Left lung (tissue), 10 donors: ENCODE measurements around the gene TRAPPC6A. TPM values are rescaled to one million over a fixed set of nuclear protein-coding genes. Genes with fewer than 3 reads are reported as not detected.

ENCODE experiments used
- ATAC-seq: fragments of 200-7000 bp; cut with Tn5 transposase; one replicate; pipeline ENCODE4 v1.9.1; 2020; ENCODE audit warnings: moderate library complexity
- DNase-seq, 4 donors: peaks; one replicate each; pipeline ENCODE4 v3.0.0-alpha.2; 2013 to 2020
- H3K27ac ChIP-seq, 2 donors: fragments of 200-600 bp; sonication (generic) in 1 of 2; one replicate each; pipeline versions ENCODE4 v1.5.0 to v1.8.0; 2020 to 2021
- H3K27me3 ChIP-seq, 2 donors: fragments of 200-600 bp; sonication (generic) in 1 of 2; one replicate each; pipeline versions ENCODE4 v1.5.0 to v1.8.0; 2020 to 2021
- H3K36me3 ChIP-seq, 2 donors: fragments of 200-600 bp; sonication (generic) in 1 of 2; one replicate each; pipeline versions ENCODE4 v1.5.0 to v1.8.0; 2020 to 2021
- H3K4me1 ChIP-seq, 2 donors: fragments of 200-600 bp; one replicate each; pipeline ENCODE4 v1.8.0; 2021
- H3K4me3 ChIP-seq, 2 donors: fragments of 200-600 bp; sonication (generic) in 1 of 2; one replicate each; pipeline versions ENCODE4 v1.5.0 to v1.8.0; 2020 to 2021; ENCODE audit warnings: mild to moderate bottlenecking in 1 of 2
- H3K9me3 ChIP-seq, 2 donors: fragments of 200-600 bp; sonication (generic) in 1 of 2; one replicate each; pipeline versions ENCODE4 v1.5.0 to v1.8.0; 2020 to 2021
- intact Hi-C, 2 donors: fragments of 100-400 bp; cut with DNase I; formaldehyde crosslinking; loops; one replicate each; pipeline versions ENCODE4 v1.11.2 to v1.14.2; 2022
- polyA plus RNA-seq, 6 donors: library from polyadenylated mRNA; unstranded; fragments of 120-200 nt; gene quantifications; one replicate each; pipeline ENCODE4 v1.2.1, GENCODE V29; 2013; ENCODE audit not compliant: insufficient read length in 6 of 6
- total RNA-seq, 2 donors: library from RNA; stranded (reverse); fragmentation: NEBNext Ultra II Directional; extraction: Animal tissue kit (Norgen Biotek cat#: 25700); gene quantifications; one replicate each; pipeline ENCODE4 v1.2.1, GENCODE V29; 2021
- TF ChIP-seq, protein P1 (sequence below), 2 donors: fragments of 200-600 bp; sonication (generic) in 1 of 2; IDR thresholded peaks; one replicate each; pipeline versions ENCODE4 v1.5.0 to v1.8.0; 2021; ENCODE audit warnings: antibody characterized with exemption in 2 of 2
- donor health status: DM: no; HTN: yes; CAD: no.
- donor health status: DM: no; HTN: no; CAD: no.

TRAPPC6A gene
- total and polyA plus RNA-seq, 8 donors: 13.0 to 28.9 (median 23.2) TPM

DNA sequence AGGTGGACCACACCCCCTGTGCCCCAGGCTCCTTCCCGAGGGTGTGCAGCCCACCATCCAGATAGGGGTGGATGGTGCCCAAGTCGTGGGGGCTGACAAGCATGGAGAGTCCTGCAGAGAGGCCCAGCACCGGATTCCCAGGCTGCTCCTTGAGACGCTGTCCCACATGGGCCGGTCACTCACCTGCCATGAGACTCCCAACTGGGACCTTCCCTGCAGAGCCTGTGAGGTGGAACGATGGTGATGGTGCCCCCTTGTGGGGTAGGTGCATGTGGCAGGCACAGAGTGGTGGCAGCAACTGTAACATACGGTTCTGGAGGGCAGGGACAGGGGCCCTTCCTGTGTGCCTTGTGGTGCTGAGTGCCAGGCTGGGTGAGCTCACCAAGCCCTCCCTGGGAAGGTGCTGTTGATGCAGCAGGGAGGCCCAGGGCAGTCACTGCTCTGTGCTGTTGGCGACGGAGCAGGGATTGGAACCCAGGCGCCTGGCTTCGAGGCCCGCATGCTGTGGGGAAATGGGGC is 52.0 kb downstream of the TRAPPC6A start:
- Histone ChIP-seq H3K27me3 (no peaks in the 10 kb centered on the region), H3K4me3 (no peak overlapping the region), H3K36me3 (peaks cover 0 to 5% of the 10 kb centered on the region in 2 donors), H3K9me3 (no peaks in the 10 kb centered on the region), H3K27ac (no peak overlapping the region), H3K4me1 (peaks cover 0 to 6% of the 10 kb centered on the region in 2 donors)
- peak in 2 of 4 donors; percentile 42 to 60 for DNase-seq
- intact Hi-C loops: no loop called here
- TF ChIP-seq, protein P1, sequence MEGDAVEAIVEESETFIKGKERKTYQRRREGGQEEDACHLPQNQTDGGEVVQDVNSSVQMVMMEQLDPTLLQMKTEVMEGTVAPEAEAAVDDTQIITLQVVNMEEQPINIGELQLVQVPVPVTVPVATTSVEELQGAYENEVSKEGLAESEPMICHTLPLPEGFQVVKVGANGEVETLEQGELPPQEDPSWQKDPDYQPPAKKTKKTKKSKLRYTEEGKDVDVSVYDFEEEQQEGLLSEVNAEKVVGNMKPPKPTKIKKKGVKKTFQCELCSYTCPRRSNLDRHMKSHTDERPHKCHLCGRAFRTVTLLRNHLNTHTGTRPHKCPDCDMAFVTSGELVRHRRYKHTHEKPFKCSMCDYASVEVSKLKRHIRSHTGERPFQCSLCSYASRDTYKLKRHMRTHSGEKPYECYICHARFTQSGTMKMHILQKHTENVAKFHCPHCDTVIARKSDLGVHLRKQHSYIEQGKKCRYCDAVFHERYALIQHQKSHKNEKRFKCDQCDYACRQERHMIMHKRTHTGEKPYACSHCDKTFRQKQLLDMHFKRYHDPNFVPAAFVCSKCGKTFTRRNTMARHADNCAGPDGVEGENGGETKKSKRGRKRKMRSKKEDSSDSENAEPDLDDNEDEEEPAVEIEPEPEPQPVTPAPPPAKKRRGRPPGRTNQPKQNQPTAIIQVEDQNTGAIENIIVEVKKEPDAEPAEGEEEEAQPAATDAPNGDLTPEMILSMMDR (IDR thresholded peaks at IDR 0.05): peak; percentile 56 to 84
- ATAC-seq: peak; percentile 95

DNA sequence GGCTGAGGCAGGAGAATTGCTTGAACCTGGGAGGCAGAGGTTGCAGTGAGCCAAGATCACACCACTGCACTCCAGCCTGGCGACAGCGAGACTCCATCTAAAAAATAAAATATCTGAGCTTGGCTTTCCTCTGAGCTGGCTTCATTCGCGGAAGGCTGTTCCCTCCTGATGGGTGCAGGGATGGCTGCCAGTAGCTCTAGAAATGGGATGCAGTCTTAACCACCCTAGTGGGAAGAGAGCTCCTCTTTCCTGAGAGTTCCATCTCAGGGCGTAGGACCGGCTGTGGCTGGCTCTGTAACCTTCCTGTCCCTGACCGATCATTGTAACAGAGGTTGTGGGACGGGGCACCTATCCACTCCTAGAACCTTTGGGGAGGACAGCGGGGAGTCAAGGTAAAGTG is 52.7 kb downstream of the TRAPPC6A start:
- intact Hi-C loops: no loop called here
- DNase-seq: no peak
- TF ChIP-seq, protein P1 (IDR thresholded peaks at IDR 0.05): no peak
- peaks cover 0 to 5% of the 10 kb centered on the region in 2 donors for H3K36me3 ChIP-seq
- H3K4me1 ChIP-seq: peaks cover 0 to 6% of the 10 kb centered on the region in 2 donors
- no peaks in the 10 kb centered on the region for H3K9me3 ChIP-seq
- H3K27me3 ChIP-seq: no peaks in the 10 kb centered on the region
- no peak overlapping the region for H3K4me3 ChIP-seq
- no peak for ATAC-seq
- no peak overlapping the region for H3K27ac ChIP-seq

DNA sequence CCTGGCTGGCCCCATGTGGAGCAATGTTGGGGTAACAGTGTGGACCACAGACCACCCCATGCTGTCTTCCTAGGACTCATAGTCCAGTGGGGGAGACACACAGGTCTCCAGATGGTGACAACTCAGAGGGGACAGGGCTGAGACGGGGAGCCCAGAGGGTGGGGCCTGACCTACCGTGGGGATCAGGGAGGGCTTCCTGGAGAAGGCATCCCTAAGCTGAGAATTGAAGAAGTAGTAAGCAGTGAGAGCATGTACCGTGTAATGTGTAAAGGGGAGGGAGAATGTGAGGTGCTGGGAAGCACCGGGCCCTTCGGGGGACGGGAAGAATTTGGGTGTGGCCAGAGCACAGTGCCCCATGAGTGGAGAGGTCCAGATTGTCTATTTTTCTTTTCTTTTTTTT is 54.0 kb downstream of the TRAPPC6A start:
- TF ChIP-seq, protein P1 (IDR thresholded peaks at IDR 0.05): no peak
- Histone ChIP-seq H3K27ac (no peak overlapping the region), H3K4me1 (peaks cover 0 to 13% of the 10 kb centered on the region in 2 donors), H3K9me3 (no peaks in the 10 kb centered on the region), H3K27me3 (no peaks in the 10 kb centered on the region), H3K36me3 (peaks cover 0 to 7% of the 10 kb centered on the region in 2 donors), H3K4me3 (no peak overlapping the region)
- DNase-seq (no peak), ATAC-seq (no peak)
- intact Hi-C loops: no loop called here

DNA sequence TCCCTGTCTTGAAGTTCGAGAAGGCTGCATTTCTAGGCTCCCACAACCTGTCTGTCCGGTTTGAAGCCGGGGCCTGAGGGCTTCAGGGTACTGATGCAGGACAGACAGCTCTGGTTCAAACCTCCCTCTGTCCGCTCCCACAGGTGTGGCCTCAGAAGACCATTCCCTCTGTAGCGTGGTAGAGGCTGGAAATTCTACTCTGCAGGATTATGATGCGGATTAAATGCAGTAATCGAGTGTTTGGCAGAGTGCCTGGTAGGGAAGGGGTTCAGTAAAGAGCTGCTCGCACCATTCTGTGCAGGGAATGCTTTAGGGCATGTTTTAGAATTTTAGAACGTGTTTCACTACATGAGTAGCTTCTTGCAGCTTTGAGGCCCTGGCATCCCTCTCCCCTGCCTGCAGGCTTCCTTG is 54.6 kb downstream of the TRAPPC6A start:
- no peak overlapping the region for H3K4me3 ChIP-seq
- DNase-seq: no peak

DNA sequence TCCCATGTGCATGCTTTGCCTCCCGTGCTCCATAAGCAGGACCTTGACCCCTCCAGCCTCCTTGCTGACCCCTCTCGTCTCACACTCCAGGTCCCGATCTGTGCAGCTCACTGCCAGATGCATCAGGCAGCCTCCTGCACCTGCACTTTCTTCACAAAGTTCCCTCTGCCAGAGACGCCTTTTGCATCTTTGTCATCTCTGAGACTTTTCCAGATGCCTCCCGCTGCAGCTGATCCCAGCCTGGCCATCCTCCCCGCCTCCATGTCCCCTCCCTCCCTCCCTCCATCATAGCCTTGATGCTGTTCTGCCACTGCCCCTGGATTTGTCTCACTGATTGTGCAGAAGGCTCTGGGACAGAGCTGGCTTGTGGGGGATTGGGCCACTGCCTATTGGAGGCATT is 55.2 kb downstream of the TRAPPC6A start:
- no peaks in the 10 kb centered on the region for H3K27me3 ChIP-seq
- intact Hi-C loops: no loop called here
- peaks cover 0 to 25% of the 10 kb centered on the region in 2 donors for H3K4me1 ChIP-seq
- H3K4me3 ChIP-seq: no peak overlapping the region
- peaks cover 0 to 3% of the 10 kb centered on the region in 2 donors for H3K36me3 ChIP-seq
- TF ChIP-seq, protein P1 (IDR thresholded peaks at IDR 0.05): no peak
- DNase-seq (no peak), ATAC-seq (no peak)
- H3K27ac ChIP-seq: no peak overlapping the region
- H3K9me3 ChIP-seq: no peaks in the 10 kb centered on the region

More for the DNA sequence above, 54.6 kb downstream of the TRAPPC6A start:
- ATAC-seq: peak; percentile 19
- H3K27me3 ChIP-seq: no peaks in the 10 kb centered on the region
- no peaks in the 10 kb centered on the region for H3K9me3 ChIP-seq
- H3K36me3 ChIP-seq: peaks cover 0 to 3% of the 10 kb centered on the region in 2 donors
- H3K27ac ChIP-seq: no peak overlapping the region
- peaks cover 0 to 19% of the 10 kb centered on the region in 2 donors for H3K4me1 ChIP-seq
- intact Hi-C loops: no loop called here
- TF ChIP-seq, protein P1 (IDR thresholded peaks at IDR 0.05): no peak
